ENCODE results near the gene ENGASE. TPM values are rescaled to one million over a fixed set of nuclear protein-coding genes. Genes with fewer than 3 reads are reported as not detected.

ENGASE gene
- total RNA-seq, 2 experiments from 2014 or later: 38.2 to 41.1 TPM

- no peaks in the 10 kb centered on the region for H3K4me1 Mint-ChIP-seq (ENCODE audit: low read depth)
- H3K27ac Mint-ChIP-seq: no peak overlapping the region
- no peaks in the 10 kb centered on the region for H3K36me3 Mint-ChIP-seq (ENCODE audit: low read depth)
- DNase-seq: no peak
- ATAC-seq: no peak
- no peak overlapping the region for H3K4me3 Mint-ChIP-seq
- H3K27me3 Mint-ChIP-seq (ENCODE audit: low read depth): no peaks in the 10 kb centered on the region
- H3K9me3 Mint-ChIP-seq (ENCODE audit: insufficient read depth): no peaks in the 10 kb centered on the region
- ChIA-PET POLR2A (no interaction called here), CTCF (interaction anchor here (0.7 kb wide), 1 partner anchor 283 kb away, joined by 3 read pairs; no protein-coding TSS in a partner anchor)
Observed at GRCh38 chr17:79104898-79105600, 30.4 kb downstream of the ENGASE start.

- POLR2A ChIA-PET: no interaction called here
- Mint-ChIP-seq H3K27me3 (ENCODE audit: low read depth) (no peaks in the 10 kb centered on the region), H3K4me3 (no peak overlapping the region), H3K36me3 (ENCODE audit: low read depth) (no peaks in the 10 kb centered on the region), H3K9me3 (ENCODE audit: insufficient read depth) (no peaks in the 10 kb centered on the region), H3K4me1 (ENCODE audit: low read depth) (no peaks in the 10 kb centered on the region), H3K27ac (no peak overlapping the region)
- DNase-seq (no peak), ATAC-seq (no peak)
- CTCF ChIA-PET: no interaction called here
Observed at GRCh38 chr17:79105937-79106336, 31.3 kb downstream of the ENGASE start.

DNA sequence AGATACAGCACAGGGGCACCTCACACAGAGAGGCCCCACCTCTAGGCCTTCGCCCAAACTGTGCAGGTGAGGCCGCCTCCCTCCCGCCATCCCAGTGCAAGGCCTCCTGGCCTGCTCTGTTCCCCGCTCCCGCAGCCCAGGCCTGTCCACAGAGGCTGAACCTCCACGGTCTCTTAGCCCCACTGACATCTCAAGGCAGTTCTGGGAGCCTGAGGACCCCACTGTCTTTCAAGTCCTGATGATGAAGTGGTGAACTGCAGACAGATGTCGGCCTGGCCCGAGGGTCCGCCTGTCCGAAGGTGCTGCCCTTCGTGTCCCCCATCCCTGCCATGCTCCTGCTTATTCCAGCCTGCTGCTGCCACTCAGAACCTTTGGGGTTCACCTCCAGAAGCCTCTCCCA is 32.3 kb downstream of the ENGASE start:
- Mint-ChIP-seq H3K27me3 (ENCODE audit: low read depth) (no peaks in the 10 kb centered on the region), H3K4me1 (ENCODE audit: low read depth) (no peaks in the 10 kb centered on the region), H3K9me3 (ENCODE audit: insufficient read depth) (no peaks in the 10 kb centered on the region), H3K27ac (no peak overlapping the region), H3K36me3 (ENCODE audit: low read depth) (no peaks in the 10 kb centered on the region), H3K4me3 (no peak overlapping the region)
- CTCF ChIA-PET: no interaction called here
- DNase-seq (no peak), ATAC-seq (peak; percentile 11)
- POLR2A ChIA-PET: no interaction called here

DNA sequence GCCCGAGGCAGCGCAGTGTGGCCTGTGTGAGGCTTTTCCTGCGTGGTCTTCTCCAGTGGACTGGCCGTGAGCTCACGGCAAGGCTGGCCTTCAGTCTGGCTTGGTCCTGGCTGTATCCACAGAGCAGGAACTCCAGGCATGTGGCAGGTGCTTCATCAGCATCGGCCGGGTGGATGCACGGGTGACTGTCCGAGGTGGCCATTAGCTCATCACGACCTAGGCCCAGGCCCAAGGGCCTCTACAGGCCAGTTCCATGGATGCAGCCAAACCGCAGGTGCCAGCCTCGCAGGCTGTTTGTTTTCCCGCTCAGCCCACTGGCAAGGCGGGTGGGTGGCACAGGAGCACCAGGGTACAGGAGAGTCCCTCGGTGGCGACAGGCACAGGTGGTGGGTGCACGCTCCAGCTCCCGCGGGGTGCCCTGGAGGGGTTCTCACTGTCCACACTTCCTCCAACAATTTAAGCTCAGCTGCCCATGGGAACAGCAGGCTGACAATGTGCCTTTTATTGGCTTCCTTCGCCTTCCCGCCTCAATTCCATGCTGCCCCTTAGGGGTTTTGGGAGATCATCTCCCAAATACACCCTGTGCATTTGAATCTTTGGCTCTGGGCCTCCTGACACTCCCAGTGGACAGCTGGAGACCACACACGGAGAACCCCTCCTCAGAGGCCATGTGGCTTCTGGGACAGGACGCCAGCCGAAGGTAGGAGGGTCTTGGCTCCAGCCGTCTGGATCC is 33.0 kb downstream of the ENGASE start:
- POLR2A ChIA-PET: no interaction called here
- Mint-ChIP-seq H3K27ac (no peak overlapping the region), H3K9me3 (ENCODE audit: insufficient read depth) (no peaks in the 10 kb centered on the region), H3K4me1 (ENCODE audit: low read depth) (no peaks in the 10 kb centered on the region), H3K36me3 (ENCODE audit: low read depth) (no peaks in the 10 kb centered on the region), H3K4me3 (no peak overlapping the region), H3K27me3 (ENCODE audit: low read depth) (no peaks in the 10 kb centered on the region)
- no peak for ATAC-seq
- no peak for DNase-seq
- CTCF ChIA-PET: no interaction called here

DNA sequence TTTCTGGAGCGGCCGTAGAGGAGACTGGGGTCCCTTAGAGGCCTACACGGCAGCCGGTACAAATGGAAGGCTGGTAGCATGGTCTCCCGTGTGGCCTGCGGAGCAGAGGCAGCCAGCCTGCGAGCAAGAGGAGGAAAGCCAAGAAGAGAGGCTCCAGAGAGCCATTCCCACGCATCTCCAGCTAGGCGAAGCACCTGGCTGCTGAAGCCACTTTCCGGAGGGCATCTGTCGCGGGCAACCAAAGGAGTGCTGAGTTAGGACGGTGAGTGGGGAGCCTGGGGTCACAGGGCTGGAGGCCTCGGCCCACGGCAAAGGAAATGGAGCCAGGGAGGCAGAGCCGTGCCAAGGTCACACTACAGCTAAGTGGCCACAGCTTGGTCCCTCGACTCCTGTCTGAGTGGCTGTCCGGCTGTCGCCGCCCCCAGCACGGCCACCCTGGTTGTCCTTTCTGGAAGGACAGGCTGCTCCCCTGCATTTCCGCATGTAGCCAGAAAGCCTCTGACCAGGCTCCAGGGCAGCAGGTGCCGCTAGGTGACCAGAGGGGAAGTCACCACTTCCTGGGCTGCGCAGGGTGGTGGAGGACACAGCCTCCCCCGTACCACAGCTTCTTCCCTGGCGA is 33.7 kb downstream of the ENGASE start:
- Mint-ChIP-seq H3K4me3 (no peak overlapping the region), H3K9me3 (ENCODE audit: insufficient read depth) (no peaks in the 10 kb centered on the region), H3K4me1 (ENCODE audit: low read depth) (no peaks in the 10 kb centered on the region), H3K27ac (no peak overlapping the region), H3K27me3 (ENCODE audit: low read depth) (no peaks in the 10 kb centered on the region), H3K36me3 (ENCODE audit: low read depth) (no peaks in the 10 kb centered on the region)
- ChIA-PET CTCF (no interaction called here), POLR2A (no interaction called here)
- ATAC-seq: no peak
- DNase-seq: no peak

DNA sequence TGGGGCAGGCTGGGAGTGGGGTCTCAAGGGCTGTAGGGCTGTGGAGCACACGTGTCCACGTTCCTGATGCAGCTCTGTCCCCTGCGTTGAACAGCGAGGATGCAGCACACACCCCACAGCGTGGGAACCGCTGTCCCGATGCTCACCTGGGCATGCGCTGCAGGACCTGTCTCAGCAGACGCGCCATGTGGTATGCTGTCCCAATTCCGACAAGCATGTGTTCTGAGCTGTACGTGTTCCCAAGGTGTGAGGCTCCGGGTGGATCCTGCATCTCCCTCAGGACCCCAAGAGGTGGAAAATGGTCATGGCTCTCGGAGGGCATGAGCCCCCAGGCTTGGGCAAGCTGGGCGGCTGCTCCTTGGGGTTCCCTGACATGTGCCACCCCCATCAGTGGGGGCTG is 34.2 kb downstream of the ENGASE start:
- CTCF ChIA-PET: no interaction called here
- no peaks in the 10 kb centered on the region for H3K27me3 Mint-ChIP-seq (ENCODE audit: low read depth)
- H3K4me3 Mint-ChIP-seq: no peak overlapping the region
- POLR2A ChIA-PET: no interaction called here
- ATAC-seq (no peak), DNase-seq (no peak)
- no peaks in the 10 kb centered on the region for H3K36me3 Mint-ChIP-seq (ENCODE audit: low read depth)
- H3K9me3 Mint-ChIP-seq (ENCODE audit: insufficient read depth): no peaks in the 10 kb centered on the region
- H3K27ac Mint-ChIP-seq: no peak overlapping the region
- H3K4me1 Mint-ChIP-seq (ENCODE audit: low read depth): no peaks in the 10 kb centered on the region

DNA sequence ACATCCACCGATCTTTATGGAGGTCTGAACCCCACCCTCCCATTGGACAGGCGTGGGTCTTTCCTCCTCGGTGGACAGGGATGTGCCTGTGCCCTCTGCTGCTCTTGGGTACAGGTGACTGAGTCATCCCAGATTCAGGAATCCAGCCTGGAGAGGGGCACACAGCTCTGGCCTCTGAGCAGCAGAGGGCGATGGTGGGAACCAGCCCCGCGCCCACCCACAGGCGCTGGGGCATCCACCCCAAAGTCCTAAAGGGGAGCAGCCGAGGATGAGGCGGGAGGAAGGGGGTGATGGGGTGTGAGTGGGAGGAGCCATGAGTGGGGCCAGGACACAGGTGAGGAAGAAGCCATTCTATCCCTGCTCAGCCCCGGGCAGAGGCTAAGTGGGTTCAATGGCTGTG is 35.0 kb downstream of the ENGASE start:
- ATAC-seq: no peak
- CTCF ChIA-PET: no interaction called here
- POLR2A ChIA-PET: no interaction called here

DNA sequence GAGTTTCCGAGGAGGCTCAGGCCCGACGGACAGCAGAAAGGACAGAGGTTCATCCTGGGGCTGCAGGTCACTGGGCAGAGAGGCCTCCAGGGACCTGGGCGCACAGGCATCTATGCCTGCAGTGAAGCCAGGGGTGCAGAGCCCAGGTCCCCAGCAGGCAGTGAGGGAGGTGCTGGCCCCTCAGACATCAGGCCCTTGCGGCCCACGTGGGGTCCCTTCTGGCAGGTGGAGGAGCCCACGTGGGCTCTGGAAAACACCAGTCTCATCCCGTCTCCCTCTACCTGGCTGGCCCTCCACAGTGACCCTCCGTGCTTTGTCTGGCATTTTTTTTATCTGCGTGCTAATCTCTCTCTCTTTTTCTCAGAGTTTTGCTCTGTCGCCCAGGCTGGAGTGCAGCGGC is 36.5 kb downstream of the ENGASE start:
- no peaks in the 10 kb centered on the region for H3K36me3 Mint-ChIP-seq (ENCODE audit: low read depth)
- H3K4me3 Mint-ChIP-seq: no peak overlapping the region
- CTCF ChIA-PET: no interaction called here
- no peak for DNase-seq
- no peak overlapping the region for H3K27ac Mint-ChIP-seq
- H3K9me3 Mint-ChIP-seq (ENCODE audit: insufficient read depth): no peaks in the 10 kb centered on the region
- H3K4me1 Mint-ChIP-seq (ENCODE audit: low read depth): no peaks in the 10 kb centered on the region
- no peaks in the 10 kb centered on the region for H3K27me3 Mint-ChIP-seq (ENCODE audit: low read depth)
- no peak for ATAC-seq
- POLR2A ChIA-PET: no interaction called here

More for the DNA sequence above, 35.0 kb downstream of the ENGASE start:
- Mint-ChIP-seq H3K4me1 (ENCODE audit: low read depth) (no peaks in the 10 kb centered on the region), H3K27ac (no peak overlapping the region), H3K36me3 (ENCODE audit: low read depth) (no peaks in the 10 kb centered on the region), H3K9me3 (ENCODE audit: insufficient read depth) (no peaks in the 10 kb centered on the region), H3K27me3 (ENCODE audit: low read depth) (no peaks in the 10 kb centered on the region), H3K4me3 (no peak overlapping the region)
- DNase-seq: no peak

DNA sequence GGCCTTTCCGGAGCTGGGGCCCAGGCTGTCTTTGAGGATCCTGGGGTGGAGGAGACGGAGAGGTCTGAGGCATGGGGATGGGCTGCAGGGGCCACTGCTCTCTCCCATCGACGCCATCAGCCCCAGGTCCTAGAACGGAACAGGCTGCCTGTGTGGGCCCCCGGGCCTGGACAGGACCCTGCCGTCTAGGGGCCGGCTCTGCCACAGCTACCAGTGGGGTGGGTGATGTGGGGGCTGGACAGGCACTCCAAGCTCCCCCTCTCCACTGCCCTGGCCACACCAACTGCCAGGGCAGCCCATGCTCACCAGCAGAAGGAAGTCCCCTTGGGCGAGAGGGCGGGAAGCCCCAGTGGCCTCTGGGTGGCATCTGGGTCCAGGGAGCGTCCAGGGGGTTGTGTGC is 37.8 kb downstream of the ENGASE start:
- Mint-ChIP-seq H3K4me3 (no peak overlapping the region), H3K4me1 (ENCODE audit: low read depth) (no peaks in the 10 kb centered on the region), H3K36me3 (ENCODE audit: low read depth) (no peaks in the 10 kb centered on the region), H3K27ac (no peak overlapping the region), H3K9me3 (ENCODE audit: insufficient read depth) (no peaks in the 10 kb centered on the region), H3K27me3 (ENCODE audit: low read depth) (no peaks in the 10 kb centered on the region)
- ATAC-seq (no peak), DNase-seq (no peak)
- ChIA-PET POLR2A (interaction anchor here (0.5 to 0.6 kb wide), 2 partner anchors 11 to 144 kb away, joined by 3 read pairs; no protein-coding TSS in a partner anchor), CTCF (no interaction called here)

DNA sequence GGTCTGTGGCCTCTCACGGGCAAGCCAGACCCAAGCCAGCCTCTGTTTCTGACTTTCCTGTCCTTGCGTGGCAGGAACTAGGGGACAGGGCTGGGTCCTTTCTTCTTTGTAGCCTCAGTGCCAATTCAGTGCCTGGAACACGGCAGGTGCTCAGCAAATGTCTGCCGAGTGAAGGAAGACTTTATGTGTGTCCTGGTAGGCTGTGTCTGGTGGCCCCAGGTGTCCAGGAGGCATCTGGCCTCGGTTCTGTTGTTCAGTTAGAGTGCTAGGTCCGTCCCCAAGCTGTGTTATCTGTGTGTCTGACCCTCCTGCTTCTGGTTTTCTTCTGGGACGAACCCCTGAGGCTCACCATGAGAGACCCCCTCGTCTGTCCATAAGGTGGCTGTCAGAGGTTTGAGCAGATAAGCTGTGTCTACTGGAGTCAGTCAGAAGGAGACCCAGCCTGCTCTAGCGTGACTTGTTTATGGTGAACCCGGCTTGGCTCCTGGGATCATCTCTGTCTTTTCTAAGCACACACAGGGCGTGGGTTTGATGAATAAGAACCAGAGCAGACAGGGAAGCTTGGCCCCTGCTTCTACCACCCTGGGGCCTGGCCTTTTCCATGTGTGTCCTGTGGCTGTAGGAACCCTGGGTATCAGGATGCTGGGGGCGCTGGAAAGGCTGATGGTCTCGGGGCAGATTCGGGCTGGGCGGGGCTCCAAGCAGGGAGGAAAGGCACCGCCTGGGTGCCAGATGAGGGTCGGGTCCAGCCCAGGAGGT is 39.3 kb downstream of the ENGASE start:
- CTCF ChIA-PET: no interaction called here
- no peaks in the 10 kb centered on the region for H3K9me3 Mint-ChIP-seq (ENCODE audit: insufficient read depth)
- H3K36me3 Mint-ChIP-seq (ENCODE audit: low read depth): no peaks in the 10 kb centered on the region
- ATAC-seq (no peak), DNase-seq (no peak)
- no peak overlapping the region for H3K27ac Mint-ChIP-seq
- H3K4me3 Mint-ChIP-seq: no peak overlapping the region
- POLR2A ChIA-PET: no interaction called here
- no peaks in the 10 kb centered on the region for H3K4me1 Mint-ChIP-seq (ENCODE audit: low read depth)
- no peaks in the 10 kb centered on the region for H3K27me3 Mint-ChIP-seq (ENCODE audit: low read depth)

DNA sequence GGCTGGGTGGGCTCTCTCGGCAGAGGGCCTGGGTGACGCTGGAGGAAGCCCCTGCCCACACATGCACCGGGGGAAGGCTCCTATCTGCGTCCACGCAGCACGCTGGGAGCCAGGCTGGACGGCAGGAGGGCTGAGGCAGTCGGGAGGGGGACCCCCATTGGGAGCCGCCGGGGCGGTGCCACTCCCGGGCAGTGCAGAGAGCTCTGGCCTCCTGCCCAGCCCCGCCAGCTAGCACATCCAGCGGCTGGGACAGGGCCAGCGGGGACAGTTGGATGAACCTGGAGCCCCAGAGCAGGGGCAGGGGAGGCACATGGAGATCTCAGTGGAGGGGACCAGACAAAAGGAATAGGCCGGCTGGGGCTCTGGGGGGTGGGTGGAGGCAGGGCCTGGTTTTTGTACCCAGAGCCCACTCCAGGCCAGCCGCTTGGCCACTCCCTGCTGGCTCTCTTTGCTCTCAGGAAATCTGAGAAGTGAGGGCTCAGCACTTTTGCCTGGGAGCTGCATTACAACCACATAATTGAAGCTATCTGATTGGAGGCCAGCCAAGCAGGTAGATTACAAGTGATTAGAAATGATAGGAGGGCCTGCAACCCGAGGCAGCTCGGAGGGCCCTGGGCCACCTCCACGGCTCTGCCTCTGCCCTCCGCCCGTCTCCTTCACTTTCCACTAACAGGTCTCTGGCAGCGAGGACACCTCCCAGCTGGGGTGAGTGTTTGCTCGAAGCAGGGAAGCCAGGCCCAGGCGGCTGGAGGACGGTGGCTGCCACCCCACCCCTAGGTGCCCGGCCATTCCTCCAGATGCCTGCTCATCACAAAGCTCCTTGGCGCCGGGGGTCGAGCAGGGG is 40.1 kb downstream of the ENGASE start:
- no peak overlapping the region for H3K4me3 Mint-ChIP-seq
- POLR2A ChIA-PET: no interaction called here
- H3K27me3 Mint-ChIP-seq (ENCODE audit: low read depth): no peaks in the 10 kb centered on the region
- no peaks in the 10 kb centered on the region for H3K9me3 Mint-ChIP-seq (ENCODE audit: insufficient read depth)
- no peak for ATAC-seq
- DNase-seq: no peak
- H3K4me1 Mint-ChIP-seq (ENCODE audit: low read depth): no peaks in the 10 kb centered on the region
- CTCF ChIA-PET: no interaction called here
- H3K27ac Mint-ChIP-seq: no peak overlapping the region
- H3K36me3 Mint-ChIP-seq (ENCODE audit: low read depth): no peaks in the 10 kb centered on the region

Measured in activated CD8-positive, alpha-beta T cell treated with anti-CD3 and anti-CD28 coated beads, Interleukin-2, amount 10 ng/mL, durations not matched to agents 7 days and 5 days (primary cell).